HG02588 (cell line): ENCODE data around the gene CST4.
"Not testable (repeated sequence)": the region's sequence is repeated elsewhere in the genome, so short reads cannot be mapped to it uniquely, and the experiment has no call there.

Experiments used
- ATAC-seq: cut with Tn5 transposase; IDR thresholded peaks from one replicate; pipeline ENCODE4 v1.9.1; 2021; ENCODE audit warnings: mild to moderate bottlenecking, moderate library complexity; ENCODE audit not compliant: unreplicated experiment

CST4 gene

GRCh38 chr20:23663180-23663579, 25.7 kb downstream of the CST4 start:
- no peak for ATAC-seq

- ATAC-seq = no peak
These were observed 26.5 kb downstream of the CST4 start for GRCh38 chr20:23662276-23662870.

DNA sequence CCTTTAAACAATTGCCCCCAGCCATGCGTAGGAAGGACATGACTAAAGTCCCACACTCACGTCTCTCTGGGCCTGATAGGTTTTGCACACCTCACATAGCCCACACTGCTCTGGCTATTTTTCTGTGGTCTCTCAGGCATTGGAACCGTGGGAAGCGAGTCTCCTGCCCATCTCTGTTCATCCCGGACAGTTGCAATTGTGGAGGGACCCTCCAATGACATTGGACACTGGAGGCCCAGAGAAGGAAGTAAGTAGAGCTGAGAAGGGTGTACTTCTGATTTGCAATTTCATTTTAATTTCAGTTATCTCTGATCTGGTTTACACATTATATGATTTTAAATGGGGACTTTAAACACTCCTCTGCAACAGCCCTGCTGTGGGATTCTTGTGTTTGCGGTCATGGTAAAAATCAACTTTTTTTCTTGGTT, 27.8 kb downstream of the CST4 start:
- no peak for ATAC-seq

- ATAC-seq = no peak
These were observed 28.6 kb downstream of the CST4 start for GRCh38 chr20:23659989-23660837.

DNA sequence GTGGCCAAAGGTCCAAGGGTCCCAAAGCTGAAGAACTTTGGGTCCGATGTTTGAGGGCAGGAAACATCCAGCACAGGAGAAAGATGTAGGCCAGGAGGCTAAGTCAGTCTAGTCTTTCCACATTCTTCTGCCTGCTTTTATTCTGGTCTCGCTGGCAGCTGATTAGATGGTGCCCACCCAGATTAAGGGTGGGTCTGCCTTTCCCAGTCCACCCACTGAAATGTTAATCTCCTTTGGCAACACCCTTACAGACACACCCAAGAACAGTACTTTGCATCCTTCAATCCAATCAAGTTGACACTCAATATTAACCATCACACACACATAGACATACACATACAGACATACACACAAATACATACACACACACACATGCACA, 29.2 kb downstream of the CST4 start:
- ATAC-seq = not testable (repeated sequence)

- ATAC-seq = no peak
These were observed 29.7 kb downstream of the CST4 start for GRCh38 chr20:23658989-23659609.

DNA sequence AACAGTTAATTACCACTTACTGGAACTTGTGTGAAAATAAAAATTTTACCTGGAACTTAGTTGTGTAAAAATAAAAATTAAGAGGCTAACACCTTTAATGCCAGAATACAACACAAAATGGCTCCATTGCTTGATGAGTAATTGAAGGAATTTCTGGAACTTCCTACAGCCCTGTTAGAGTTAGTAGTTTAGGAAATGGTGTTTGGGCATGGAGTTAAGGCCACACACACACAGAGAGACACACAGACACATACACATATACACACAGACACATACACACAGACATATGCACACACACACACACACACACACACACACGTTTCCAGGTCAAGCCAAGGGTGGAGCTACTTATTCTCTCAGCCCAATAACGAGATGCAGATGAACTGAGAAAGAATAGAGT, 30.5 kb downstream of the CST4 start:
- ATAC-seq = no peak

- no peak for ATAC-seq
These were observed 31.6 kb downstream of the CST4 start for GRCh38 chr20:23657202-23657601.

- ATAC-seq = no peak
These were observed 32.5 kb downstream of the CST4 start for GRCh38 chr20:23656372-23656771.

- ATAC-seq = no peak
These were observed 33.2 kb downstream of the CST4 start for GRCh38 chr20:23655491-23656211.

GRCh38 chr20:23654717-23655116, 34.1 kb downstream of the CST4 start:
- ATAC-seq = no peak

DNA sequence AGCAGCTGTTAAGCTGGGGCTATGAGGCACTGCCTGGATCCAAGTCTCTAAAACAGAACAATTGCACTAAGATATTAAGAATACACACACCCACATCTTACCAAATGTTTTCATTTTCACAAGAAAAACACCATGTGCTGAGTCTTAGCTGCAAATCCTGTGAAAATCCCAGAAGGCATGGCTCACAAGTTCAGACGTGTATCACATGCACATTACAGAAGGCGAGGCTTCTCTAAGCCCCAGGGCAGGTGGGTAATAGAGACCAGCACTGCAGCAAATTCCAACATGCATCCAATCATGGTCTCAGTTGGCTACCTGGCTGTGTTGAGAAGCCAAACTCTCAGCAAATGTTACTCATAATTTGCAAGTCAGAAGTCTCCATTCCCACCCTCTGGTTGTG, 34.8 kb downstream of the CST4 start:
- no peak for ATAC-seq

DNA sequence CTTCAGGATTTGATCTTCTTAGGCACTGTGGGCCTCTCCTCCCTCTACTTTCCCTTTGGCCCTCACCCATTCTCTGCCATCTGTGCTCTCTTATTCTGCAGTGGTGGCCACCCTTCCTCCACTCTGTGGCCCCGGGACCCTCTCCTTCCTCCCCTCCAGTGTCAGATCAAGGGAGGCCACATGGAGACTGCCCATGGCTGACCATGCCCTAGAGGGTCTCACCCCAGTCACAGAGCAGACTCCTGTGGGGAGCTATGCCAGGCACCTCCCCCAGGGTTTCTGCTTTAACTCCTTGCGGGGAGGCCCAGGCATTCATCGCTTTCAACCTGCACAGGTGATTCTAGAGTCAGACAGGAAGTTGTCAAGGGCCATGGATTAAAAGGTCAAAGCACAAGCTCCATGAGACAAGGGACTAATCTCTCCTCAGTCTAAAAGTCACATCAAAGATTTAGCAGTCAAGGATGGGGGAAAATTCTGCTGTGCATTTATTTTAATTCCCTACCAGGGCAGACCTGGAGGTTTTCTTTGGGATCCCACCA, 35.4 kb downstream of the CST4 start:
- ATAC-seq = no peak

DNA sequence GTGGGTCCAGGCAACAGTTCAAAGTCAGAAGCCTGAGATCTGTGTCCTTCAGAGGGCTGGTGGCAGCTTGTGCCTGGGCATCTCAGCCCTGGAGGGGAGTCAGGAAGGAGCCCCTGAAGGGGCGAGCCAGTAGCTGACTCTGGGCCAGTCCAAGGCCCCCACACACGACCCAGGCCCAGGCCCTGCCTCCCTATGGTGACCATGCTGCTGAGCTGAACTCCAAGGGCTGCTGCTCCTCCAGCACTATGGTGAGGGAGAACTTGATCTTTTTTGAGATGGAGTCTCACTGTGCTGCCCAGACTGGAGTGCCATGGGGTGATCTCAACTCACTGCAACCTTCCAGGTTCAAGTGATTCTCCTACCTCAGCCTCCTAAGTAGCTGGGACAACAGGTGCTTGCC, 35.9 kb downstream of the CST4 start:
- ATAC-seq = no peak

- ATAC-seq = no peak
These were observed 36.5 kb downstream of the CST4 start for GRCh38 chr20:23652371-23652770.

DNA sequence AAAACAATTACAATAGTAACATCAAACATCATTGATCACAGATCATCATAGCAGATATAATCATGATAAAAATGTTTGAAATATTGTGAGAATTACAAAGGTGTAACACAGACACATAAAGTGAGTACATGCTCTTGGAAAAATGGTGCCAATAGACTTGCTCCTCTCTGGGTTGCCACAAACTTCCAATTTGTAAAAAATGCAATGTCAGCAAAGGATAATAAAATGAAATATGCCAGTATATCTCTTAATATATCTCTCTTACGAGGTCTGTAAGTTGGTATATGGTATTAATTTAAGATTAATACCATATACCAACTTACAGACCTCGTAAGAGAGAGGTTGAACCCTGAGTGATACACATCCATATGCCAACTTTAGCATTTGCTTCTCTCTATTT, 37.7 kb downstream of the CST4 start:
- no peak for ATAC-seq

- no peak for ATAC-seq
These were observed 38.9 kb downstream of the CST4 start for GRCh38 chr20:23649830-23650417.

DNA sequence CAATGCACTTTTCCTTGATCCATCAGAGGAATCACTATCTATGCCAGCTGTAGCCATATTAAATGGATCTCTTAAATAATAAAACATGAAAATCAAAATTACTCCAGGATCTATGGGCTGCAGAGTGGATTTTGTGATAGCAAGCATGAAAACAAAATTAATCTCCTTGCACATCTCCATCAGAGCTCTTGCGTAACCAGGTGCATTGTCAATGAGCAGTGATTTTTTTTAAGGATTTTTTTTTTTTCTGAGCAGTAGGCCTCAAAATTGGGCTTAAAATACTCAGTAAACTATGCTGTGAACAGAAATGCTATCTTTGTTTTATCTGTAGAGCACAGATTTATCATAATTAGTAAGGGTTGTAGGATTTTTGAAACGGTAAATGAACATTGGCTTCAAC, 39.6 kb downstream of the CST4 start:
- ATAC-seq = no peak

DNA sequence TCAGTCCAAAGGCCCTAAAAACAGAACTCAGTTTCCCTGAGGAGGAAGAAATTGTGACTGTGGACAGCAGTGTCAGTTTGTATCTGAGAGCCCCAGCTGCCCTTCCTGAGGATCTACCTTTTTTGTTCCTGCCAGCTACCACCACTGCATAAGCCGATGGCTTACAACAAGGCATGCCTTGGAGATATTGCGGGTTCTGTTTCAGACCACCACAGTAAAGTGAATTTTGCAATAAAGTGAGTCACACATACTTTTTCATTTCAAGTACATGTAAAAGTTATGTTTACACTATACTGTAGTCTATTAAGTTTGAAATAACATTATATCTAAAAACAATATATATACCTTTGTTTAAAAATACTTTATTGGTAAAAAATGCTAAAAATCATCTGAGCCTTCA, 41.5 kb downstream of the CST4 start:
- ATAC-seq = no peak

GRCh38 chr20:23646106-23646873, 42.5 kb downstream of the CST4 start:
- no peak for ATAC-seq
